ENCODE data around the gene MAVS.
"Not testable (repeated sequence)": the region's sequence is repeated elsewhere in the genome, so short reads cannot be mapped to it uniquely, and the experiment has no call there.

The MAVS gene

DNA sequence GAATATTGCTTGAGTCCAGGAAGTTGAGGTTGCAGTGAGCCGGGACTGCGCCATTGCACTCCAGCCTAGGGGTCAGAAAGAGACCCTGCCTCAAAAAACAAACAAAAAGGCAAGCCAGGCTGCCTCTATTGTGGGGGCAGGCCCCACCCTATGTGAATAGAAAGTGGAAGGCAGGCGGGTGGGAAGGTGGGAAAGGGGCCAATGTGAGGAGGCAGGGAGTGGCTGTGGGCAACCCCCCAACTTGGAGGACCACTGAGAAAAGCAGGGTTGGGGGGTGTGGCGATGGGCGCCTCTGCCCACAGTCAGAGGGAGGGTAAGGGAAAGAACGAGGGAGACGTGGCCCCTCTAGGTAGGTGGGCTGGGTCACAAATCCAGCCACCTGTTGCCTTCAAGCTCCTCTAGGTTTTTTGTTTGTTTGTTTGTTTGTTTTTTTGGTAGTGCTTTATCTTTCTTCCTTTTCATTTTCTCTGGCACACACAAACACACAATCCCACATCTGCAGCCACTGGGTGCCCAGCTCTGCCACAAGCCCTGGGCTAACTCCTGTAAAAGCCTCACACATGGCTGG lies 31.6 kb upstream of the MAVS start:
- DNase-seq (ENCODE audit: low read depth in 2 of 3, low spot score in 2 of 3): no peak

DNA sequence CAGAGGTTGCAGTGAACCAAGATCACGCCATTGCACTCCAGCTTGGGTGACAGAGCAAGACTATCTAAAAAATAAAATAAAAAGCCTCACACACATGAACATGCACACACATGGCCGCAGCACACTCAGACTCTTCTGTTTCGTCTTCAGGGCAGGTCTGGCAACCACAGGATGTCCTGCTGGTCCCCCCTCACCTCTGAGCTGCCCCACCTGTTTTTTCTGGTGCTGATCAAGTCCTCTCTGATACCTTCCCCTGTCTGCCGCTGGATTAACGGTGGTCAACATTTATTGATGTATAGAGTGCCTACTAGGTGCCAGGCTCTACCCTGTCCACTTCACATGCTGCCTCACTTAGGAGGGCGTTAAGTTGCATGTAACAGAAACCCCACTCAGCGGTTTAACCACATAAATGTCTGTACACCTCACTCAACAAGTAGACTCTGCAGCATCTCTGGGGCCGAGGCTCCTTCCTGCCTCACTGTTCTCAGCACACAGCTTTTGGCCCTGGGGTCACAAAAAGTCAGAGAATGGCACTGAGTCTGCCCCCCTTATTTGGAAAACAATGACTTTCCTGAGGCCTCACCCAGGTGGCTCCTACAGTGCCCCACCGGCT lies 30.8 kb upstream of the MAVS start:
- DNase-seq (ENCODE audit: low read depth in 2 of 3, low spot score in 2 of 3): no peak

DNA sequence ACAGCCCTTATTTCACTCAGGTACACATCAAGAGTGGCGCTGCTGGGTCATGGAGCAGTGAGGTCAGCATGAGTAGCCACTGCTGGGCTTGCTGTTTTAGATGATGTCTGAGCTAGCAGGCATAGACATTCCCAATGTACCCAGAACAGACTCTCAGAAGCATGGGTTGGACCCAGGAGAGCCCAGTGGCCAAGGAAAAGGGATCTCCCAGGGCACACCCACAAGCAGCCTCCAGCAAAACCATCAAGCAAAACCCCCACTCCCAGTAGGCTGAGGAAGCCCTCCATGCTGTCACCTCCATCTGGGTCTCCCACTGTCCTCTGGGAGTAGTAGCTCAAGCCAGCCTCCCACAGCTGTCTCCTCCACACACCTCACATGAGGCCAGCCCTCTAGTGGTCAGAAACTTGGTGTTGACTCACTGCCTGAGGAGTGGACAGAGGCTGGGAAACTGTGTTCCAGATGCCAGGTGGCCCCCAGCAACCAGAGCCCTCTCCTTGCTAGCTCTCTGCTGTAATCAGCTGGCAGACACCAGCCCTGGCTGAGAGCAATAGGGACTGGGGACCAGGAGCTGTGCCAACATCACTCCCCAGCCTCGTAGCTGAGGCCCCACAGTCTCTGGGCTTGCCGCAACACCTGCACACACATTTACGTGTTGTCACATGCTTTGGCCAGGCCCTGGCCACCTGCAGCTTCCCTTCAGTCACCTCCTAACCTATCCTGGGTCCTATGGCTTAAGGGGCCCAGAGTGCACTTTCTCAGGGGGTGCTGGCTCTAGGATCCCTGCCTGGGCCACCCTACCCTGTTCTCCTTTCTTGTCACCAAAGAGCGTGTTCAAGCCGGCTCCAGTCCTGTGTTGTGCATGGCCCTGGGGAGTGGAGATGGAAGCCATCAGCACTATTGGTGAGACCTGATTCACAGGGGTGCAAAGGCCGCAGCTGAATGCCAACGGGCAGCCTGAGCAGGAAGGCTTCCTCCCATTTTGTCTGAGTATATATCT lies 28.2 kb upstream of the MAVS start:
- DNase-seq (ENCODE audit: low read depth in 2 of 3, low spot score in 2 of 3): no peak

DNA sequence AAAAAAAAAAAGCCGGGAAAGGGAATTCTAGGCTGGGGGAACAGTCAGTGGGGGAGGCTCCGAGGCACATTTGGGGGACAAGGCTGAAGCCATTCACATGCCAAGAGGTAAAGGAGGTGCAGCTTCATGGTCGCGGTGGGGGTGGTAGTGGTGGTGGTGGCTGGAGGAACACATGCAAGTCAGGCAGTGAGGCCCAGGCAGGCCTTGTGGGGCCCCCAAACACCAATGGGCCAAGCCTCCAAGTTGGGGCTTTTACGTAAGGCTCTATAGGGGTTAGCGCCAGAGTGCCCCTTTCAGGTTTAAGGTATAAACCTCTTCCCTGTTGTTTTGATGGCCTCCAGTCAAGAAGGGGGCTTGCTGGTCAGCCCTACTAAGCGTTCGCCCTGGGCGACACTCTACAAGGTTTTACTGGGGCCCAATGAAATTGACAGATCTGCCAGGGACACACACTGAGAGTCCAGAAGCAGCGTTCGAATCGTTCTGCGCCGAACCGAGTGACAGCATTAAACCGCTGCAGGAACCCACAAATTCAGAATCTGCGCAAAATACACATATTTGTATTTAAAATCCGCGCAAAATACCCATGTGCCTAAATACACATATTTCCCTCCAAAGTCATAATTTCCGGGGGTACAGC lies 27.1 kb upstream of the MAVS start:
- DNase-seq (ENCODE audit: low read depth in 2 of 3, low spot score in 2 of 3): no peak

DNA sequence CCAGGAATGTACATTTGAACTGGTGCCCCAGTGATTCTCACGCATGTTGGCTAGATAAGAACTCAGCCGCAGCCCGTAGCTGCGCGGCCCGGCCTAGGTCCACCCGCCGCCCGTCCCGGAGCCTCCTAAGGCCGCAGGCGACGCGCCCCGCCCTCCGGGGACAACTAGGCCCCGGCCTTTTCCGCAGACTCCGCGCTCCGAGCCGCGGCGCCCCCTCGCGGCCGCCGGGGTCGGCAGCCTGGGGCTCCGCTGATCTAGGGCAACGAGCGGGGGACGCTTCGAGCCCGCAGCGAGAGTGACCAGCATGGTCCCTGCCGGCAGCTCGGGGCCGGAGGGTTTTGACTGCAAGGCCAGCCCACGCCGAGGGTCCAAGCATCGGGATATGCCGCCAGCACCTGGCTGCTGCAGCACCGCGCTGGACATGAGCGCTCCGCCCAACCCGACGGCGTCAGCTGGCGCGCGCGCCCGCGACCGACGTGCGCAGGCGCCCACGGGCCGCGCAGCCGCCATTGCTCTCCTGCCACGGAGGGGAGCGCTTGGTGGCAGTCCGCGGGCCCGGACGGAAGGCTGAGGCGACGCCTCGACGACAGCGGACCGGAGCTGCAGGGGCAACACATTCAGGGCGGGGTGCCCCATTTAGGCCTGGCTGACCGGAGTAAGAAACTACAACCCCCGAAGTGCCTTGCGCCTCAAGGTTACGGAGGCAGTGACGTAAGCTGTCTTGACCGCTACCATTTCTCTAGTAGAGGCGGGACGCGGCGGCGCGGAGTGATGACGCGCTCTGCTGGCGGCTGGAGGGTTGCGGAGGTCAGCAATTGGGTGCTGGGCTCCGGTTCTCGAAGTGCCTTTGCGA lies 26.4 kb upstream of the MAVS start, which contains the start of gene AP5S1:
AP5S1 (plus strand) TSS at position 500 of the 853 bp plus-strand sequence. CDS start 1,571 bp downstream, outside the sequence.
- DNase-seq (ENCODE audit: low read depth in 2 of 3, low spot score in 2 of 3): peak; percentile 89 to 95 (median 94)

DNA sequence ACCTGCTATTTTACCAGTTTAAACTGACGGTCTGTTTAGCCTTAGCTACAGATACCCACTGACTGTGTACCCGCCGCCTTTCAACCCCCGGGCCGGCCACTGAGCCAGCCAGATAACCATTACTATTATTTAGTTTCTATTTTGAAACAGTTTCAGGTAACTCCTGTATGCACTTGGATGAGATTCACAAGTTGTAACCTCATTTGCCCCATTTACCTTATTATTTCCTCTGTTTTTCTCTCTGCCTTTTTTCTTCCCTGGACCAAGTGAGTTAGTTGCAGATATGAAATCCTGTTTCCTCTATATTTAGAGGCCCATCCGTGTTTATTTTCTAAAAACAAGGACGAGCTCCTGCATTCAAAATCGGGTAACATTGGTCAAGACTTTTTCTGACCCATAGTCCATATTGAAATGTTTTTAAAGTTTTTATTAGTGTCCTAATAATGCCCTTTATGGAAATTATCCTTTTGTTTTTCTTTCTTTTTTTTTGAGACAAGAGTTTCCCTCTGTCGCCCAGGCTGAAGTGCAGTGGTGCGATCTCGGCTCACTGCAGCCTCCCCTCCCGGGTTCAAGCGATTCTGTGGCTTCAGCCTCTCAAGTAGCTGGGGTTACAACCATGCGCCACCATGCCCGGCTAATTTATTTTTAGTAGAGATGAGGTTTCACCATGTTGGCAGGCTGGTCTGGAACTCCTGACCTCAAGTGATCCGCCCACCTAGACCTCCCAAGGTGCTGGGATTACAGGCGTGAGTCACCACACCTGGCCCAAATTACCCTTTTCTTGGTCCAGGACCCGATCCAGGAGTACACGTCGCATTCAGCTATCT lies 25.5 kb upstream of the MAVS start:
- no peak for DNase-seq (ENCODE audit: low read depth in 2 of 3, low spot score in 2 of 3)

DNA sequence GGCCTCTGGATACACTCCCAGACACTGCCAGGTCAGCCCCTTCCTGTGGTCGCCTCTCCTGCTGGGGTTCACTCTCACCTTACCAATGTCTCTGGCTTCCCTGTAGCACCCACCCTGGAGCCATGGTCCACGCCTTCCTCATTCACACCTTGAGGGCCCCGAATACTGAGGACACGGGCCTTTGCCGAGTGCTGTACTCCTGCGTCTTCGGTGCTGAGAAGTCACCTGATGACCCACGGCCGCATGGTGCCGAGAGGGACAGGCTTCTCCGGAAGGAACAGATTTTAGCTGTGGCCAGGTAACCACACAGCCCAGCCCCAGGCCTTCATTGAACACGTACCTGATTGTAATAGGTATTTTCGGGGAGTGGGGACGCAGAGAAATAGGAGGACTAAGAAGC lies 24.6 kb upstream of the MAVS start:
- DNase-seq (ENCODE audit: low read depth in 2 of 3, low spot score in 2 of 3): no peak

DNA sequence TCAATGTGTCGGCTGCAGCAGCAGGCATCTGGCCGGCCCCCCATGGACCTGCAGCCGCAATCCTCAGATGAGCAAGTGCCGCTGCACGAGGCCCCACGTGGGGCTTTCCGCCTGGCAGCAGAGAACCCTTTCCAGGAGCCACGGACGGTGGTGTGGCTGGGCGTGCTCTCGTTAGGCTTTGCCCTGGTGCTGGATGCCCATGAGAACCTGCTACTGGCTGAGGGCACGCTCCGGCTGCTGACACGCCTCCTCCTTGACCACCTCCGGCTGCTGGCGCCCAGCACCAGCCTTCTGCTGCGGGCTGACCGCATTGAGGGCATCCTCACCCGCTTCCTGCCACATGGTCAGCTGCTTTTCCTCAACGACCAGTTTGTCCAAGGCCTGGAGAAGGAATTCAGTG lies 22.8 kb upstream of the MAVS start:
- DNase-seq (ENCODE audit: low read depth in 2 of 3, low spot score in 2 of 3): no peak

DNA sequence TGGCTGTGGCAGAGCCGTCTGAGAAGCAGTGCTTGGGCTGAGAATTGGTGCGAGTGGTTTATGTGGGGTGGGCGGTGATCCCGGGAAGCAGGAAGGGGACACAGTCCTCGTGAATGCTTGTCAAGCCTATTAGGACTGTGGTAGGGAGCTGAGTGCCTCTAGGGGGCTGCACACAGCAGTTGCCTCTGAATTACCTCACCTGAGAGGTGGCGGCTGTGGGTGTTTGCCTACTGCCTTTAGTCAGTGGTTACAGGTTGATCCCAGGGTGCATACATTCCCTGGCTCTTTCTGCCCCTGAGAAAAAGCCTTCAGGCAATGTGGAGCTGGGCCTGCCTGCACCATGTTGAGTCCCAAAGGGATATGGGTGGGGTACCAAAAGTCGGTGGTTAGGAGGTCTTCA lies 21.1 kb upstream of the MAVS start:
- no peak for DNase-seq (ENCODE audit: low read depth in 2 of 3, low spot score in 2 of 3)

DNA sequence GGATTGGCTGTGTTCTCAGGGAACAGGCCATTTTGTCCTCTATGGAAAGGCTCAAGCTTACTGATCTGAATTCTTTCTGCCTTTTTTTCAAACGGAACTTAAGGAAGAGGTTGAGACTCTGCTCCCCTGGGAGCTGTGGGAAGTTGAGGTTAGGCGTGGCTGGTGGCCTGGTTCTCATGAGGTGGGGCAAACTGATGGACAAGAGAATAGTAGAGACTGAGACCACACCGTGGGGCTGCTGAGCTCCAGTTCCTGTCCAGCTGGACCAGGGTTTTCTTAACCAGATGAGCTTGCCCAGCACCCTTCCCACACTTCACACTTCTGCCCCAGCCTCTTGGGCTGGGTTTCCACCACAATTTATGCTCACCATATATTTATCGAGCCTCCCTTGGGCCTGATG lies 20.2 kb upstream of the MAVS start:
- DNase-seq (ENCODE audit: low read depth in 2 of 3, low spot score in 2 of 3): no peak

DNA sequence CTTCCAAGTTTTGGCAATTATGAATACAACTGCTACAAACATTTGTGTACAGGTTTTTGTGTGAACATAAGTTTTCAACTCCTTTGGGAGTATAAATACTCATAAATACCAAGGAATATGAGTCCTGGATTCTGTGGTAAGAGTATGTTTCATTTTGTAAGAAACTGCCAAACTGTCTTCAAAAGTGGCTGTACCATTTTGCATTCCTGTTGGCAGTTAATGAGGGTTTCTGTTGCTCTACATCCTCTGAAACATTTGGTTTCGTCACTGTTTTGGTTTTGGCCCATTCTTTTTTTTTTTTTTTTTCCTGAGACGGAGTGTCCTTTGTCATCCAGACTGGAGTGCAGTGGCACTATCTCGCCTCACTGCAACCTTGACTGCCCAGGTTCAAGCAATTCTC lies 17.8 kb upstream of the MAVS start:
- no peak for DNase-seq (ENCODE audit: low read depth in 2 of 3, low spot score in 2 of 3)

DNA sequence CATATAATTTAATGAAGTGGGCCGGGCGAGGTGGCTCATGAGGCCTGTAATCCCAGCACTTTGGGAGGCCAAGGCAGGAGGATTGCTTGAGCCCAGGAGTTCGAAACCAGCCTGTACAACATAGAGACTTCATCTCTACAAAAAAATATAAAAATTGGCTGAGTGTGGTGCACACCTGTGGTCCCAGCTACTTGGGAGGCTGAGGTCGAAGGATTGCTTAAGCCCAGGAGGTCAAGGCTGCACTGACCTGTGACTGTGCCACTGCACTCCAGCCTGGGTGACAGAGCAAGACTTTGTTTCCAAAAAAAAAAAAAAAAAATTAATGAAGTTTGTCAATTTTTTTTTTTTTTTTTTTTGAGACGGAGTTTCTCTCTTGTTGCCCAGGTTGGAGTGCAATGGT lies 16.7 kb upstream of the MAVS start:
- DNase-seq (ENCODE audit: low read depth in 2 of 3, low spot score in 2 of 3): not testable (repeated sequence)

DNA sequence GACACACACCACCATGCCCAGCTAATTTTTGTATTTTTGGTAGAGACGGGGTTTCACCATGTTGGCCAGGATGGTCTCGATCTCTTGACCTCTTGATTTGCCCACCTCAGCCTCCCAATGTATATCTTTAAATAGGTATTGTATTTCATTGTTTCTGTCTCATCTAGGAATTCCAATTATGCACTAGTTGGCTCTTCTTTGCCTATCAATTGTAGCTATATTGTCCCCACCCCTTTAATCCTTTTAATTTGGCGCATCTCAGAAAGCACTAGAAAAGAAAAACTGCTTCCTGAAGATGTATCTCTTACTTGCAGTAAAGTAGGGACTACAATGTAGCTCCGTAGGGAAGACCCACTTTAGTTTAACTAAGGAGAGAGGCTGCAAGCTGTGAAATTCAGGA lies 10.5 kb upstream of the MAVS start:
- DNase-seq (ENCODE audit: low read depth in 2 of 3, low spot score in 2 of 3): no peak

DNA sequence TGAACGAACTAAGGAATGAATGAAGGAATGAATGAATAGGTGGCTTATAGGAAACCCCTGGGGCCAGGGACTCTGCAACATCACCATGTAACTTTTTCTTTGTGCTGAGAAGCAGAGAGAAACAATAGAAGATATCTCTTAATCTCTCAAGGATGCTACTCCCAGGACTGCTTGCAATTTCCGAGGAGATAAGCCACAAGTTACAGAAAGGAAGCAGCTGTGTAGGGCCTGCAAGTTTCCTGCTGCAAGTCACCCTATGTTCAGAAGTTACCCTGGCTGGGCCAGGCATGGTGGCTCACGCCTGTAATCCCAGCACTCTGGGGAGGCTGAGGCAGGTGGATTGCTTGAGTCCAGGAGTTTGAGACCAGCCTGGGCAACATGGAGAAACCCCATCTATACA lies 7.3 kb upstream of the MAVS start:
- DNase-seq (ENCODE audit: low read depth in 2 of 3, low spot score in 2 of 3): no peak

DNA sequence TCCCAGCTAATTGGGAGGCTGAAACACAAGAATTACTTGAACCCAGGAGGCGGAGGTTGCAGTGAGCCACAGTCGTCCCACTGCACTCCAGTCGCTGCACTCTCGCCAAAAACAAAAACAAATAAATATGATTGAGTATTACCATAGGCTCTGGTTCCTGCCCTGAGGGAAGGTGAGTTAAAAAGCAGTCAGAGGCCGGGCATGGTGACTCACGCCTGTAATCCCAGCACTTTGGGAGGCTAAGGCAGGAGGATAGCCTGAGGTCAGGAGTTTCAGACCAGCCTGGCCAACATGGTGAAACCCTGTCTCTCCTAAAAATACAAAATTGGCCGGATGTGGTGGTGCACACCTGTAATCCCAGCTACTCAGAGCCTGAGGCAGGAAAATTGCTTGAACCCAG lies 6.4 kb upstream of the MAVS start:
- not testable (repeated sequence) for DNase-seq (ENCODE audit: low read depth in 2 of 3, low spot score in 2 of 3)

DNA sequence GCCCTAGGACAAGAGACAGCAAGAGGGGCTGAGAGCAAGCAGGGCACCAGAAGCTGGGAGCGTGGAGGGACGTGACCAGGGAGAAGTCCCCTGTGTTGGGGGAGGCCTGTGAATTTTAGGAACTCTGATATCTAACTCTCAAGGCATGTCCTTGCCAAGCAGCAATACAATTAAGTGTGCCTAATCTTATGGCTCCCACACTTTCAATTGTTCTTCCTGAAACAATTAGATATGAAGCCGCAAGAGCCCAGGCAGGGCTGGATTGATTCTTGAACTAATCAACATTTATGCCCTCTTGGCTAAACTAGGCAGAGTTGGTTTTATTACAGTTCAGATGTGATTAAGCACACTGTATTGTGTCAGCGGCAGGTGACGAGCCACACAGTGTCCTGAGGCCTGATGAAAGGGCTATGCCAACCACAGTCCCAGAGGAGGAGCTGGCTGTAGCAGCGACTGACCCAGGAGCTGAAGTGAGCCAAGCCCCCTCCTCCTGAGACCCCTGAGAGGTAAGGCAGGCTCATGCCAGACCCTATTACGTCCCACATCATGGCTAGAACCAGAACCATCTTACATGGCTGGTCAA lies 4.2 kb upstream of the MAVS start:
- DNase-seq (ENCODE audit: low read depth in 2 of 3, low spot score in 2 of 3): no peak

DNA sequence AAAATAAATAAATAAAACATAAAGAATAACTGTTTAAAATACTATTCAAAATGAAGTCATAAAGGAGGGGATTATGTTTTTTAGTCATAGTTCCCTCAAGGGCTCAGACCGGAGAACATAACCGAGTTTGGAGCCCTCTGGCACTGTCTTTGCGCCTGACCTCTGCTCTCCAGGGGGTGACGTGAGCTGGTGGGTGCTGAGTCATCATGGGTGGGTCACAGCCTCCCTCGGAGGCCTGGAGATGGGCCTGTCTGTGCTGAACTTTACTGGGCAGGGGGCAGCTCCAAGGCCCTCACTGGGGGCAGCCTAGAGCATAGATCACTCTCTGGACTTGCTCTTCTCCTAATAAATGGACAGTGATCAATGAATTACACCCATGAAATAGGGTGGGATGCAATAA lies 3.1 kb upstream of the MAVS start:
- no peak for DNase-seq (ENCODE audit: low read depth in 2 of 3, low spot score in 2 of 3)

DNA sequence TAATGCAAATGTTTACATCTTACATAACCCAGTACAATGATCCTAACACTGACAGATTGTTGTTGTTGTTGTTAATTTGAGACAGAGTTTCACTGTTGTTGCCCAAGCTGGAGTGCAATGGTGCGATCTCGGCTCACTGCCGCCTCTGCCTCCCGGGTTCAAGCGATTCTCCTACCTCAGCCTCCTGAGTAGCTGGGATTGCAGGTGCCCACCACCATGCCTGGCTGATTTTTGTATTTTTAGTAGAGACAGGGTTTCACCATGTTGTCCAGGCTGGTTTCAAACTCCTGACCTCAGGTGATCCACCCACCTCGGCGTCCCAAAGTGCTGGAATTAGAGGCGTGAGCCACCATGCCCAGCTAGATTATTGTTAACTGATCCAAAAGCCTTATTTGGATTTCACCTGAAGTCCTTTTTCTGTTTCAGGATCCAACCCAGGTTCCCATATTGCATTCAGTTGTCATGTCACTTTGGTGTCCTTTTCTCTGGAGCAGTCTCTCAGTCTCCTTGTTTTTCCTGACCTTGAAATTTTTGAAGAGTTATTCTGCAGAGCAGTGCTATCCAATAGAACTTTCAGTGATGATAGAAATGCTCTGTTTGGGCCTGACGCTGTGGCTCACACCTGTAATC lies 2.5 kb upstream of the MAVS start:
- DNase-seq (ENCODE audit: low read depth in 2 of 3, low spot score in 2 of 3): not testable (repeated sequence)

DNA sequence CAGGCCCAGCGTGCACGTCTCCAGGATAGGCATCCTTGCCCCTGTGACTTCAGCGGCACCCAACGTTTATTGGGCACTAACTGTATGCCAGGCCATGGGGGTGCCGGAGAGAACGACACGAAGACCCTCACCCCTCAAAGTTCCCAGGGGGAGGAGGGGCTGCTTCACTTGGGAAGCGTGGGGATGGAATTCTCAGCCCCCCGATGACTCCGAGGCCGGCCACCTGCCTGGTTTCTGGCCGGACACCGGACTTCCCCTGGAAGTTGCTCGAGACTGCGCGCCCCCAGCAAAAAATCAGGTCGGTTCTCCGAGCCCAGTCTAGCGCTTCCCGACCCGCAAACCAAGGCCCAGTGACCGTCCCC lies 275 bp upstream of the MAVS start:
- no peak for DNase-seq (ENCODE audit: low read depth in 2 of 3, low spot score in 2 of 3)
